Cortex of kidney (tissue), 1 donor: Measurements from ENCODE around the gene SRSF9.
"Not testable (repeated sequence)": the region's sequence is repeated elsewhere in the genome, so short reads cannot be mapped to it uniquely, and the experiment has no call there.

Experiments
- DNase-seq: peaks from one replicate; lab custom pipeline; 2025; lab: John Stamatoyannopoulos, UW

SRSF9 gene

DNA sequence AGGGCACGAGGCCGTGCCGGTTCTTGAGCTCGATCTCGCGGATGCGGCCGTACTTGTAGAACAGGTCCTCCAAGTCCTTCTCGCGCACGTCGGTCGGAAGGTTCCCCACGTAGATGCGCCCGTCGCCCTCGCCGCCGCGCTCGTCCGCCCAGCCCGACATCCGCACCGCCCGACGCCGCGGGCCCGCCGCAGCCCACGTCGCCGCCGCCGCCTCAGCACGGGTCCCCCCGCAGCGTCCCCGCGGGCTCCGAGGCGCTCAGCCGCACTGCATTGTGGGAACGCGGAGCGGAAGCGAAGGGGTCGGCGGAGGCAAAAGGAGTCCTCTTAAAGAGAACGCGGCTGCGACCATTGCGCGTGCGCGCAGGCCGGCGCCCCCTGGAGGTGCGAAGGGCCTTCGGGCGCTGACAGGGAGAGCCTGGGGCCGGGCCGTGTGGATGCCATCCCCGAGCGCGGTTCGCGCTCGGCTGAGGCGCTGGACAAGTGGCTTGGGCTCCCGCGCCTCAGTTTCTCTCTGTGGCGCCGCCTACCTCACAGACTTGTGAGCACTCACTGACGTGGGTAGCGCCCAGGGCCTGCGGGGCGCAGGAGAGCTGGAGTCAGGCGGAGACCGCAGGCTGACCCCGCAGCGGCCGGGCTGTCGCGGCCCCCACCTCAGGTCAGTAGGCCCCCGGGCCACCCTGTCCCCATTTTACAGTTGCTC, at the start of gene SRSF9:
Gene SRSF9, minus strand, starts transcription at position 299 of the 700 bp plus-strand sequence. Its CDS starts 139 bp downstream, at position 160.
- peak; percentile 84 for DNase-seq

- not testable (repeated sequence) for DNase-seq
Observed at GRCh38 chr12:120519324-120519723, 49.8 kb upstream of the SRSF9 start.

DNA sequence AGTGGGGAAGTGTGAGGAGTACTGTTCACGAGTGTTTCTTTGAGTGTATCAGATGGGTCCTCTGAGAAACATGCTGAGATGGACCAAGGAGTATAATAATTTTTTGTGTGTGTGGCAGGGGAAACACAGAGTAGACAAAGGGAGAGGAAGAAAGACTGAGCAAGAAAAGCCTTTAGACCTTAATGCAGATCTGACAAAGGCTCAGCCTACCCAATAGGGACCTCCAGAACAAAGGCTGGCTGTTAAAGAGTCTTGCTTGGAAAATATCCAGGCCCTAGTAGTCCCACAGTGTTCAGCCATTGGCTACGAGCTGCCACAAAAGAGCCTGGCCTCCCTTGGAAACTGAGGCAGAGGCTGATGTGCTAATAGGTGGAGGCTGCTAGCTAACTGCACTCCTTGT, 45.9 kb upstream of the SRSF9 start:
- no peak for DNase-seq

- DNase-seq = no peak
Observed at GRCh38 chr12:120514002-120514401, 44.5 kb upstream of the SRSF9 start.

DNA sequence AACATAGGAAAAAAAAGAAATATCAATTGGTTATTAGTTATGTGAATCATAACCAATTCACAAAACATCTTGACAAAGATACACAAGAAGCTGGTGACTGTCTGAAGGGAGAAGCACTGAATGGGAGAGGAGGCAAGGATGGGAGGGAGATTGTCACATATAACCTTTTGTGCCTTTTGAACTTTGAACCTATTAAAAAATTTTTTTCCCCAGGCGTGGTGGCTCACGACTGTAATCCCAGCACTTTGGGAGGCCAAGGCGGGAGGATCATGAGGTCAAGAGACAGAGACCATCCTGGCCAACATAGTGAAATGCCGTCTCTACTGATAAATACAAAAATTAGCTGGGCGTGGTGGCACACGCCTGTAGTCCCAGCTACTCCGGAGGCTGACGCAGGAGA, 39.0 kb upstream of the SRSF9 start:
- no peak for DNase-seq

GRCh38 chr12:120504587-120504986, 35.0 kb upstream of the SRSF9 start:
- DNase-seq = no peak

DNA sequence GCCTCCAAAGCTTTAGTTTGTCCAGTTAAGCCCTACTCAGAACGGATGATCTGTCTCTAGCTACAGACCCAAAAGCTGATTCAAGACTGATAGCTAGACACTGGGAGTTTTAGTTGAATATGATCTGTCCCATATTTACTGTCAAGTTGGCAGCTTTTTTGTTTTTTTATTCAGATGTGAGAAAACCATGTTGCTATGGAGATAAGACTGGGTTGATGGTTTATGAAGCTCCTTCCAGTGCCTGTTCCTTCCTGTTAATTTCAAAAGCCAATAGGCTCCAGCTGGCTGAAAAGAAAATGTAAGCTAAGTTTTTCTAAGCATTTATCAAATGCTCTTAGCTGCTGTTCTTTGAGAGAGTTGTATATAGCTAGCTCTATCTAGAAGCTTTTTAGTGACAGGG, 31.0 kb upstream of the SRSF9 start:
- no peak for DNase-seq

- no peak for DNase-seq
Observed at GRCh38 chr12:120498870-120499515, 29.4 kb upstream of the SRSF9 start.

- DNase-seq = no peak
Observed at GRCh38 chr12:120497524-120498150, 28.1 kb upstream of the SRSF9 start.

- DNase-seq = no peak
Observed at GRCh38 chr12:120496413-120497340, 27.1 kb upstream of the SRSF9 start.

GRCh38 chr12:120495731-120496412, 26.3 kb upstream of the SRSF9 start, which contains the start of gene DYNLL1:
Gene DYNLL1, plus strand, starts transcription at chr12:120496113. Its CDS starts 309 bp downstream, at chr12:120496422.
- peak; percentile 55 for DNase-seq

- DNase-seq = no peak
Observed at GRCh38 chr12:120495186-120495730, 25.7 kb upstream of the SRSF9 start.

DNA sequence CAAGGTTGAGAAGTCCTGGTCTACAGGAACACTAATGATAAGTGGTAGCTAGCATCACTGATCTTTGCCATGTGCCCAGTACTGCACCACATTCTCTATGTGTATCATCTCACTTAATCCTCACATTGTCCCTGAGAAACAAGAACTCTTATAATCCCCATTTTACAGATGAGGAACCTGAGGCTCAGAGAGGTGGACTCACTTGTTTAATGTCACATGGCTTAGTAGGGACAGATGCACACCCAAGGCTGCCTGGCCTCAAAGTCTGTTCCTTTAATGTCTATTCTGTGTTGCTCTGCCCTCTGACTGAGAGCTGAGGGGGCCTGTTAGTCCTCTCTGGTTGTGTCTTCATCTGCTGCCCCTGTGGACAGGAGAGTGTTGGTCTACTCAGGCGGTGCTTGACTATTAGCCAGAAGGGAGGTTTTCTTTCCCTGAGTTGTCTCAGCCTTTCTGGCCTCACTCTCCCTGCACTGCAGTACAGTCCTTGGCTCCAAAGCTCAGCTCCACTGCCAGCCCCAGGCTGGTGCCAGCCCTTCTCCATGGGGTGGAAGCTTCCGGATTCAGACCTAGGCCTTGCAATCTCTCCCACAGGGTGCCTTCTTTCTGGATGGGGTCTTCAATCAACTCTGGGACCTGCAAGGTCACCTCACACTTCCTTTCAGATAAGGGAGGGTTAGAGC, 21.4 kb upstream of the SRSF9 start:
- no peak for DNase-seq

GRCh38 chr12:120490325-120490724, 20.8 kb upstream of the SRSF9 start:
- no peak for DNase-seq

DNA sequence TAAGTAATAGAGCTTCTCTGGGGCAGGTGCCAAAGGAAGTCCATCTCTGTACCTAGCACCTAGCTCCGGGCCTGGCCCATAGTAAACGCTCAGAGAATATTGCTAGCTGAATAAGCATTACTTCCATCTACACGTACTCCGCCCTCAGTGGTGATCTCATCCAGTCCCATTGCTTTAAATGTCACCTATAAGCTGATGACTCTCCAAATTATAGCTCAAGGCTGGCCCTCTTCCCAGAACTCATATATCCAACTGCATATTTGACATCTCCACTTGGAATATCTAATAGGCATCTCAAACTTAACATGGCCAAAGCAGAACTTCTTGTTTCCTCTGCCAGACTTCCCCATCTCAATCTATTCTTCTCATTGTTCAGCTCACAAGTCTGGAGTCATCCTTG, 19.5 kb upstream of the SRSF9 start:
- DNase-seq = no peak

DNA sequence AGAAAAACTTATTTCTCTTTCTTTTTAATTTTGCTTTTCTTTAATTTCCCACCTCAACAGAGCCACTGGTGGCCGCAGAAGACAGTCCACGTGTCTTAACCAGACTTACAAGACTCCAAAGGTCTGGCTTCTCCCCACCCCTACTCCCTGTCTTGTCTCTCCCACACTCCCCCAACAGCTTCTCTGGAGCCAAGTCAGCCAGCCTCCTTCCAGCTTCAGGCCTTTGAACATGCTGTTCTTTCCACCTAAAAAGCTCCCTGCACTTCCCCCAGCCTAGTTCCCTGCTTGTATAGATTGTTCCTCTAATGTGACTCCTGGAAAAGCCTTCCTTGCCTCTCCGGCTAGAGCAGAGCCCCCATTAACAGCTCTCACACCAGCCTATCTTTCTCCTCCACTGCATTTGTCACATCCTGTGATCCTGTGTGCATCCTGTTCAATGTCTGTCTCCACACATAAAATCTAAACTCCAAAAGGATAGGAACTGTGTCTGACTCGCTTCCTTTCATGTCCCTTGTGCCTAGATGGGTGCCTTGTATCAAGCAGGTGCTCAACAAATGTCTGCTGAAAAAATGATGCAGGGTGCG, 18.6 kb upstream of the SRSF9 start:
- DNase-seq = no peak

DNA sequence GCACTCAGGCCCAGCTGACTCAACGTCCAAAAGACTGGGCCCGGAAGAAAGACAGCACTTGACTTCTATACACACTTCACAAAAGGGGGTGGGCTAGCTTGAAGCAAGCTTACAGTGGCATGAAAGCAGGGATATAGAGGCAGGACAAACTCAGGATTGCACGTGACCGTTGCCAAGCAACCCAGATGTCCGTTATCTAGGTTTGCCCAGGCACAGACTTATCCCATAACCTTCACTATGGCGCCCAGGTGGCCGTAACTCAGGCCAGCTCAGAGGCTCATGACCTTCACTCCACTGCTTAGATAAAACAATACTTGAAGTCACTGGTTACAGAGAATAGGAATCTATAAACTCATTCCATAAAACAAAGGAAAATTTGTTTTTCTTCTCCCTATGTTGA, 18.0 kb upstream of the SRSF9 start:
- not testable (repeated sequence) for DNase-seq

DNA sequence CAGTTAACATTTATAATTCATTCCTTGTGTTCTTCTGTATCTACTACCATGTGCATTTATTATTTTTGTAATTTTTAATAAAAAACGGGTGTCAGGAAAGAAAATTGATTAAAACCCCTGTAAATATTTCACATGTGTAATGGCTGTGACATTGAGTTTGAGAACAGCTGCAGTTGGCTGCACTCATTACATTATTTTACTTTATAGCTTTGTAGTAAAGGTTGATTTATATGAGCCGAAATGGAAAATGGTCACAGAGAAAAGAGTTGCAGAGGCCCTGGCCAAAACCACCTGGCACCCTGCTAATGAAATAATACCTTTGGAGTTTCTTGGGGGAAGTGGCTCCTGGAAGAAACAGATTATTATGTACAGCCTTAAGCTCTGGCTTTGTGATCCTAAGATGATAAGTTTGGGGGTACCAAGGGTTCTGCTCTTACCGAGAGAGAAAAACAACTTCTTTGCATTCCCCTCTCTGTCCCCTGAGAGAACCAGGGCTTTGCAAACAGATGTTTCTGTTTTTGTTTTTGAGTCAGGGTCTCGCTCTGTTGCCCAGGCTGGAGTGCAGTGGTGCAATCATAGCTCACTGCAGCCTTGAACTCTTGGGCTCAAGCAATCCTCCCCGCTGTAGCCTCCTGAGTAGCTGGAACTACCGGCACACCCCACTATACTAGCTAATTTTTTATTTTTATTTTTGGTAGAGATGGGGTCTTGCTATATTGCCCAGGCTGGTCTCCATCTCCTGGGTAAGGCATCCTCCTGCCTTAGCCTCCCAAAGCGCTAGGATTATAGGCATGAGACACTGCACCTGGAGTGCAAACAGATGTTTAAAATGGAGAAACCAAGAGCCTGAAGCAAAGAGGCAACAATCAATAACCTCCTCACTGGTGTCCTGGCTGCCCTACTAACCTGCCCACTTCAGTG, 16.7 kb upstream of the SRSF9 start:
- DNase-seq = no peak

DNA sequence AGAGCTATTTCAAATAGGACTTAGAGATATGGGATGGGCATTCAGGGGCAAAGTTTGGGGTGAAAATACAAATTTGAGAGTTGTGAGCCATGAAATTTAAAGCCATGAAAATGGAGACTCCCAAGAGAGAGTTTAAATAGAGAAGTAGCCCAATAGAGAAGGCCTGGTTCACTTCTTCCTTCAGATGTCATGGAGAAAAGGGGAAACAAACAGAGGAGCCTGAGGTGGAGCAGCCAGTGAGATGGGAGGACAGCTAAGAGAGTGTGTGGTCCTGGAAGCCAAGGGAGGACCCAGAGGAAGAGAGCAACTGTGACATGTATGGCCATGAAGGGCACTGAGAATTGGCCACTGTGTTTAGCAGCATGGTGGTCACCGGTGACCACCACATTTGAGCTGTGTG, 14.1 kb upstream of the SRSF9 start:
- DNase-seq = no peak
